ENCODE measurements around the gene PLEKHG4B.
"Not testable (repeated sequence)": the region's sequence is repeated elsewhere in the genome, so short reads cannot be mapped to it uniquely, and the experiment has no call there.

PLEKHG4B gene

DNA sequence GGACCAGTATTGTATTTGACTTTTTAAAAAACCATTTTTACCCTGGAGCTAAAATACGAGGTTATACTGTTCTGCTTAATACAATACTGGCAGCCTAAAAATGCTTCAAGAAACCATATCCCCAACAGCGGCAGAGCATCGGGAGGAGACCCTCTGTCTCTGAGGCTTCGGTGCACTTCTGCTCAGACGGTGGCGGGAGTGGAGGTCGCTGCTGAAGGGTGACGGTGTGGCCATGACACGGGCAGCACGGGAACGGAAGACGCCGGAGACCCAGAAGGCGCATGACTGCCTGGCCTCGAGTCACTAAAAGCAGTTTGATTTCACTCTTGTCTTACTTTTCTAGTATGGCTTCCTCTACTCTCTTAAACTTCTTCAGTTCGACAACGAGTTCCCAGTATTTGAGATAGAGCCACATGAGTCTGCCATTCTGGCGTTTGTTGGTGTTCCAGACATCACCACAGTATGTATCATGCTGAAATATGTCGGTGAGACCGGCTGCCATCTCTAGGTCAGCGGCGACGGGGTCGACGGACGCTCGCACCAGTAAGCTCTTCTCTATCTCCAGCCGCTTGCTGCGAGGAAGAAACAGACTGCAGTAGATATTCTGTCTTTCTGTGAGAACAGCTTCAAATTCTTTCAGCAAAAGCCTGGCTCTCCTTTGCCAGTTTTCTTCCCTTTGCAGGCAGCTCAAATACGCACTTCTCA is 113.2 kb downstream of the PLEKHG4B start:
- no peak for DNase-seq

DNA sequence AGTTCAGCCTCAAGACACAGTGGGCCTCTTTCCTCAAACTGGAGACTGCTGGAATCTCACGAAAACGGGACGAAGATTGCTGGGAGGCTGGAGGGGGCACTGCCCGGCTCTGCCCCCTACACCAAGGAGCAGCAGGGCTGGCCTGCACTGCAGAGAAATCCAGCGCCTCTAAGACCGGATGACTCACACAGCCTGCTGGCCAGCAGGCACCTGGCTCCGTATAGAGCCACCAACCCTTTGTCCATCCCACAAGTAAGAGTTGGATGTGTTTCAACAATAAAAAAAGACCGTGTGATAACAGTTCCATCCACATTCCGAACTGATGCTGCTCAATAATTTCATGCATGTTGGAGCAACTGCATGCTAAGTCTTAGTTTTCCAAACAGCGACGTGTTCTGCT is 114.4 kb downstream of the PLEKHG4B start:
- DNase-seq, result no peak

DNA sequence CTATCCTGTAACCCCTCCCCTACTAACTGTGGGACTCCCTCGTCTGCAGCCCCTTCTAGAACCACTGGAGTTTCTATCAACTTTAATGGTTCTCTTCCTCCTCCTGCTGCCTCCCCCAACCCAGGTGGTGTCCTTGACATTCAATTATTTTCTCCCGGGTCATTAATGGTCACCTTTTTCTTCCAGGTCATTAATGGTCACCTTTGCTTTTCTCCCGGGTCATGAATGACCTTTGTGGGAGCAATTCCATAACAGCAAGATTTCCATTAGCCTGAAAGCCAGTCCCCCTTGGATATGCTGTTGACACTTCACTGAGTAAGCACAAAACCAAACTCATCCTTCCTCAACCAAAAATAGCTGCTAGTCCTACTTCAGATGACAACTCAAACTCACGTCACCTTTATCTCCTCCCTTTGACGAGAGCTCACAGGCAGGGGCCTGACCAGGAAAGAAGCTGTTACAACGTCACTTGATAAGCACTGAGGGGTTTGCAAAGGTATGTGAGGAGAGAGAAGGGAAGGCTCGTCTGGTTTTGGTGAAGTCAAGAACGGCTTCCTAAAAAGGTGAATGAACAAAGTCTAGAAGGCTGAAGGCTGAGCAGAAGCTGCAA is 115.1 kb downstream of the PLEKHG4B start:
- no peak for DNase-seq

DNA sequence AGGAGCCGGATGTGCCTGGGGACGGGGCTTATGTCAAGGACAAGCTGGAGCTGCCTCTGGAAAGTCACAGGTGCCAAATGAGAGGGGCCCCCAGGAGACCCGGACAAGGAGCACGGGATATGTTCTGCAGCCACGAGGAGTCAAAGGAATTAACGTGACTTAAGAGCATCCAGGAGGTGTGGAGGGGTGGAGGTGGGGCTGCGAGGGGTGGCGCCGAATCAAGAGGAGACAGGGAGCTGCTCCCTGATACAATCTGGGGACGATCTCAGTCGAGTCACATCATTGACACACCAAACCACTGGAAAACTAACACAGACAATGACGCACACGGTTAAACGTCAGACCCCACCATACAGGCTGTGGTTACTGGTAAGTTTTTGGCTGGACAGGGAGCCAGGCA is 115.6 kb downstream of the PLEKHG4B start:
- DNase-seq, result no peak

DNA sequence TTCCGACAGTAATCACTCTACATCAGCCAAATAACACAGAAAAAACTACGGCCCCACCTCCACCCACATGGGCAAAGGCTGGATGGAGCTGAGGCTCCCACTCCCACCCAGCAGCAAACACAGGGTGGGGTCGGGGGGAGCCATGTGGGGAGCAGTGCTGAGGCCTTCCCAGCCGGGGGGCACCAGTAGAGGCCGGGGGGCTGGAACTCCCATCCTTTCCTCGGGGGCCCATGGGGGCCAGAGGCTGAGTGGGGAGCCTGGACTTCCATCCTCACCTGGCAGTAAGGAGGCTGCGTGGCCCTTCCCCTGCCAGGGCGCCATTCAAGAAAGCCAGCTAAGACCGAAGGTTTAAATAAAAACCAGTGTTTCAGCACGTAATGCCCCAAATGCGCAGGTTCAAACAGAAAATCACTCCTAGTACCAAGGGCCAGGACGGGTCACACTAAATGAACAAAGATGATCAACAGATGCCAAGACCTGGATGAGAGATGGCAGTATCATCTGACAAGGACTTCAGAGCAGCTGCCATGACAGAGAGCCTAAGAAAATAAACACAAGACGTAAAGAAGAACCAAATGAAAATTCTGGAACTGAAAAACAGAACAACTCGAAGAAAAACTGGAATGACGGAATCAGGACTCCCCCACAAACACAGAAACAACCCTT is 116.6 kb downstream of the PLEKHG4B start:
- no peak for DNase-seq

DNA sequence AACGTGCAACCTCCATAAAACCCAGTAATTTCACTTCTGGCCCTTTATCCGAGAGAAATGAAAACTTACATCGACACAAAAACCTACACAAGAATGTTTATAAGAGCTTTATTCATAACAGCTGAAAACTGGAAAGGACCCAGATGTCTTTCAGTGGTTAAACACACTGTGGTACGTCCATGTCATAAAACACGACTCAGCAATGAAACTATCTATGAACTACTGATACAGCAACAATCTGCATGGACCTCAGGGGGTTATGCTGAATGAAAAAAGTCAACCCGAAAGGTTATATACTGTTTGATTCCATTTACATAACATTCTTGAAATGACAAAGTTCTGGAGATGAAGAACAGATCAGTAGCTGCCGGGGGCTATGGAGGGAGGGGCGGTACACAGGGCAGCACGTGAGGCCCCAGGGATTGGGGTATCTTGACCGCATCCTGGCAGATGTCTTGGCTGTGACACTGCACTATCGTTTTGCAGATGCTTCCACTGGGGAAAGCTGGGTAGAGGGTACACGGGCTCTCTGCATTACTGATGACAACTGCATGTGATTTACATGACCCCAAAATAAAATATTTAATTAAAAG is 121.9 kb downstream of the PLEKHG4B start:
- no peak for DNase-seq

DNA sequence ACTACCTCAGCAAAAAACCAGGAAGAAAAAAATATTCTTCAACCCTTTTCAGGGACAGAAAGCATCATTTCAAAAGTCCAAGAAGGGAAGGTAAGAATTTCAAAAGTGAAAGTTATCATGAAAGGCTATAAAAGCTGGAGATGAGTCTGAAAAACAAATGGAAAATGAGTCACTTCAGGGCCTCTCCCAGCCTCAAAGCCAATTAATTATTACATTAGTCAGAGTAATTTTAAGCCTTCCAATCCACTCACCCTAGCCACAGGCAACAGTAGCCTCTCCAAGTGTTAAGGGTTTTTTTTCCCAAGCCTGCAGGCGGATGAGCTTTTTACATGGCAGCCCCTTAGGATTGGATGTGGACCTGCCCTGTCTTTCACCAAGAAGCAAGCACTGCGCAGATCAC is 123.3 kb downstream of the PLEKHG4B start:
- not testable (repeated sequence) for DNase-seq

DNA sequence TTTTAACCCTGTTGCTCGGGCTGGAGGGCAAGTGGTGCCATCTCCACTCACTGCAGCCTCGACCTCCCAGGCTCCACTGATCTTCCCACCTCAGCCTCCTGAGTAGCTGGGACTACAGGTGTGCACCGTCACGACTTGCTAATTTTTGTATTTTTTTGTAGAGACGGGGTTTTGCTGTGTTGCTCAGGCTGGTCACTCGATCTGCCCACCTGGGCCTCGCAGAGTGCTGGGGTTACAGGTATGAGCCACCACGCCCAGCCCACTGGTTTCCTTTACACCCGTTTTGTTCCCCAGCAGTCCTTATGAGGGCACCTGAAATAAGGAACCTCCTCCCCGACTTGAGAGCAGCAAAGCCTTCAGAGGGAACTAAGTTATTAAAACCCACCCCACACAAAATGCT is 124.1 kb downstream of the PLEKHG4B start:
- not testable (repeated sequence) for DNase-seq

DNA sequence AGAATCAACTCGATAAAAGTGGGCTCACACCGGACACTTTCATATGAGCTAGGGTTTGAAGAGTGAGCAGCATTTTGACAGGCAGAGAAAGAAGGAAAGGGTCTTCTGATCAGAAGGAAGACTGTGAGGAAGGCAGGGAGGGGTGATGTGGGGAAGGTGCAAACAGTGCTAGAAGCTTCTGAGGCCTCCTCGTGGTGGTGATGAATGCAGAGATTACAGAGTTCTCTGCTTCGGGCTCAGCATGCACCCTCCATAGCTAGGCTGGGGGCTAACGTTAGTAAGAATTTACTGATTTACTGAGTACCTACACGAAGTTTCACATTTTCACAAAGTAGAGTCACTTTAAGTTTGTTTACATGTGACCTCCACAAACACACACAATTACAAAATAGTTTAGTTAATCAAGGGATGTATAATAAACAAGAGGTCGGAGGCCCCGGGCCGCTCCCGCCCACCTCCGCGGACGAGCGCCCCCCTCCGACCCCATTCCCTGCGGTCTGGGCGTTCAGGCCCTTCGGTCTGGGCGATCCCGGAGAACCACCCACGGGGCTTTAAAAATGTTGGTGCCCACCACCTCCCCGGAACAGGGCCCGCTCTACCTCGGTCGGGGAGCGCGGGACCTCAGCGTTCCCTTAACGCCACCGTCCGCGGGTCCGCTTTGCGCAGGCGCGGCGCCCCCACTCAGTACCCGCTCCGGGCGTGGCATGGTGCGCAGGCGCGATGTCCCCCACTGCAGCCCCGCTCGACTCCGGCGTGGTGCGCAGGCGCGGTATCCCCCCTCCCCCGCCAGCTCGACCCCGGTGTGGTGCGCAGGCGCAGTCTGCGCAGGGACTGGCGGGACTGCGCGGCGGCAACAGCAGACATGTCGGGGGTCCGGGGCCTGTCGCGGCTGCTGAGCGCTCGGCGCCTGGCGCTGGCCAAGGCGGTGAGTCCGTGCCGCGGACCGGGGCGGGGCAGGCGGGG is 125.8 kb downstream of the PLEKHG4B start, which contains the start of the genes CCDC127 and SDHA:
Gene CCDC127, minus strand, starts transcription at position 660 of the 963 bp plus-strand sequence. CDS start 1,304 bp downstream, outside the sequence.
Gene SDHA, plus strand, starts transcription at position 827 of the 963 bp plus-strand sequence. Its CDS starts 36 bp downstream, at position 863.
- peak; percentile 98 for DNase-seq

DNA sequence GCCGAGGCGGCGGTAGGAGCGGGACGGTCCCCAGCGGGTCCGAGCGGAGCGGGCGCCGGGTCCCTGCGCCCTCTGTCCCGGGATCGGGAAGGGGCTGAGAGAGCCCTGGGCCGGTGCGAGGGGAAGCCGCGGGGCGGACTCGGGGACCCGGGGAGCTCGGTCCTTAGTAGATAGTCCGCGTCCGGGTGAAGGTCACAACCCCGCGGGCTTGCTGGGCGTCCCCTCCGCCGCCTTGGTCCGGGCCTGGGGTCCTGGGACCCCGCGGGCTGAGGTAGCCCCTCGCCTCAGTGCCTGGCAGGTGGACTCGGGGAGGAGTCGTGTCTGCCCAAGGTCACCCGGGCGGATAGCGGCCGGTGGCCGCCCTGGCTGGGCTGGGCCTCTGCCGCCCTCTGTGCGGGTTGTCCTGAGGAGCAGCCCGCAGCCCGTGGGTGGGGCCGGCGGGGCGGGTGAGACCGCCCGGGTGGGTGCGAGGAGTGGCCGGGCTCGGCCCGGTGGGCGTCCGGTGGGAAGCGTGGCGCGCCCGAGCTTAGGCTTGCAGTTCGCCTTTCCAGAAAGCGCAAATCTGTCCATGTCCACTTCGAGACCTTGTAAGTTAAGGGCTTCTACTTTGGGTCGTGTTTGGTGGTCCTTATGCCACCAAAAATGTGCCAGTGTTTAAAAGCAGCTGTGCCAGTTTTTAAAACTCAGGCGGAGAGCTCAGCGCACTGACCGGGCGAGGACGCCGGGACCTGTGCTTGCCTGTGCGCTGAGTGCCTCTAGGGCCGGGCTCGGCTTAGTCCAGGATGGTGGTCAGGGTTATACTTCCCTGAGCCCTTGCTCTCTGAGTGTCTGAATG is 126.7 kb downstream of the PLEKHG4B start:
- peak; percentile 12 for DNase-seq

DNA sequence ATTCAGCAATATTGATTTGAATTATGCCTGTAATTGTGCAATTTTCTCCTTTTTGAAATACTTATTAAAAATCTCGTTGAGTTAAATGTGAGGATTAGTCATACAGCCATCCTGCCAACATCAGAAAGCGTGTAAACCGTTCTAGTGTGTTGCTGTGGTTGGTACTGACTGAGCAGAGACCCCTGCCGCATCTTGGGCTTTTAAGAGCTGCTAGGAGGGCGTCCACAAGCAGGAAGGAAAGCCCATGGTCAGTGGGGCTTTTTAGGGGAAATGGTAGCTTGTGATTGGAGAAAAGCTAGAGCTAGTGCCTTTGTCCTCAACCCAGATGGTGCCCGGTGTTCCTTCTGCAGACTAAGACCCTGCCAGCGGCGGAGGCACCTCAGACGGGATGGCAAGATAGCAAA is 127.5 kb downstream of the PLEKHG4B start:
- peak; percentile 26 for DNase-seq

DNA sequence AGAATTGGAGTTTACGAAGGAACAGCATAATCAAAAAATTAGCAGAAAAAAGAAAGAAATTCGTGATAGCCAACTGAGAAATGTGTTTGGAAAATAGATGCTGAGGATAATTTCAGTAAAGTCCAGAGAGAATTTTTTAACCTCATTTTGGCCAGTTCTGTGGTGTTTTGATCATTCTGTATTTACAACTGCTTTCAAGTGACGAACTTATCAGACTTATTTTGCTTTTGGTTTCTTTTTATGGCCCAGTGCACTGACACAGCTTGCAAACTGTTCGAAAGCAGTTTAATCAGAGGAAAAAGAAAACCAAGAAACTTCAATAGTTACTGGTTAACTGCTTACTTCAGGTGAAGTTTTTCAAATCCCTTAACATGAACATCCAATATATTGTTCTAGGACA is 128.0 kb downstream of the PLEKHG4B start:
- no peak for DNase-seq

DNA sequence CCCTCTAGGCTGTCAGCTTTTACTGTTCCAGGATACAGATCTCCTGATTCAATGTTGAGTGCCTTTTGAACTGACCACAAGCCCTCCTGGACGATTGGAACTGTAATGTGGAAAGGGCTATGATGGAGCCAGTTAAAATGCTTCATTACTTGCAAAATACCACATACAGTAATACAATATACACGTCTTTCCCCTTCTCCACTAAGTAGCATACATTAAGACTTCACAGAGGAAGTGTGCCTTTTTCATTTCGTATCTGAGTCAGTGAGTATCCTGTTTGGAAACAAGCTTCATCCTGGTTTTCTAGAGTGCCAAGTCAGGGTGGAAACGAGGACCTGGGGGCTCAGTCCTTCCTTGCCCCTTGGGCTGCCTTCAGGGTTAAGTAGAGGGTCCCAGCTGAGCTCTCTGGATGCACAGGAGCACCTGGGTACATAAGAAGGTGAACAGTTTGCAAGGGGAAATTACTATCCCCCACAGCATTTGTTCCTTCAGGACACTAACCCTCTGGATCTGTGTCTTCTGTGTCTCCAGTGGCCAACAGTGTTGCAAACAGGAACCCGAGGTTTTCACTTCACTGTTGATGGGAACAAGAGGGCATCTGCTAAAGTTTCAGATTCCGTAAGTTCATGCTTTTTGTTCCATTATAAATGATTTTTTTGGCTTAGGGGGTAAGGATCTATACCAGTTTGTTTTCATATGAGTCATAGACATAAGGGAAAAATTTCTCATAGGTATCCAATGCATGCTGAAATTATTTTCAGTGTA is 131.2 kb downstream of the PLEKHG4B start:
- not testable (repeated sequence) for DNase-seq

DNA sequence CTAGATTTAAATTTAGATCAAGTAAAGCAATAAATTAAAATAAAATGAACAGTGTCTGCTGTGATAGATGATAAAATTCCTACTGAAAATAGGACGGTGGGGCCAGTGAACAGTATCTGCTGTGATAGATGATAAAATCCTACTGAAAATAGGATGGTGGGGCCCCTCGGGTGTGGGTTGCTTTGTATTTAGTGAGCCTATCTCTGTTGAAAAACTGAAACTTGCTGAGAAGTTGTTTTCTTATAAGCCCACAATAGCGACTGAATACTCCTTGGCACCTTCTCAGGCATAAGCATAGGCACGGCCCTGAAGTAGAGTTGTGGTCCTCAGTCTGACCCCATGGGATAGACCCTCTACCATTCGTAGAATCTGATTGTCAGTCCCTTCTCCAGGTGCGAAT is 131.8 kb downstream of the PLEKHG4B start:
- no peak for DNase-seq

DNA sequence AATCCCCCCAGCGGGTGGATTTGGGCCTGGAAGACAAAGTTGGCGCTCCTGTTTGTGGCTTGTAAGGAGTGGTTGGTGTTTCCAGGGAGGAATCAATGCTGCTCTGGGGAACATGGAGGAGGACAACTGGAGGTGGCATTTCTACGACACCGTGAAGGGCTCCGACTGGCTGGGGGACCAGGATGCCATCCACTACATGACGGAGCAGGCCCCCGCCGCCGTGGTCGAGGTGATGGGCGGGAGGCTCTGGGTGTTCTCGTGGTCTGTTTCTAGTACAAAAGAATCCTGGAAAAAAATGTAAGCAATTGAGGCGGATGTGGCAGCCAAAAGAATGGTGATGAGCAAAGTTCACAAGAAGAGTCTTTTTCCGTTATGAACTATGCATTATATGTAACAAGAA is 133.4 kb downstream of the PLEKHG4B start:
- no peak for DNase-seq

DNA sequence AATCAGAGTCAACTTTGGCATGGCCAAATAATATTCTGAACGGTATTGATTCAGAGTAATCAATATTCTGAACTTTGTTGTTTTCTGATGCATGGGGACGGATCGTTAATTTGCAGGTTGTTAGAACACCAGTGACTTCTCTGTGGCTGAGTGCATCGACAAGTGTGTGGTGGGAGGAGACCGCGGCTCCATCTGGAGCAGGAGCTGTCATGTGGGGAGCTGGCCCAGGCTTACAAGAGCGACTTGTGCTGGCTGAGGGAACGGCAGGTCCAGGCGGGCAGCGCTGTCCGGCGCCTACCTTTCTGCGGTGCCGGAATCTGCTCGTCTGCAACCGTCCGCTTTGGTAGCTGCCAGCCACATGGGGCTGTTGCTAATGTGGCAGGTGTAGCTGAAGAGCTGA is 135.4 kb downstream of the PLEKHG4B start:
- not testable (repeated sequence) for DNase-seq

DNA sequence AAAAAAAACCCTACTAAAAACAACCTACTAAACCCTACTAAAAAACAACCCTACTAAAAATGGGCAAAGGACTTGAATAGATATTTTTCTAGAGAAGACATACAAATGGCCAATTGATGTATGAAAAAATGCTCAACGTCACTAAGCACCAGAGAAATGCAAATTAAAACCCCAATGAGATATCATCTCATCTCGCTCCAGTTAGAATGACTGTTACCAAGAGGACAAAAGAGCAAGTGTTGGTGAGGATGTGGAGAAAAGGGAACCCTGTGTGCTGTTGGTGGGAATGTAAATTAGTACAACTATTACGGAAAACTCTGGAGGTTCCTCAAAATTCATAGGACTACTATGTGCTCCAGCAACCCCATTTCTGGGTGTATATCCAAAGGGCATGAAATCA is 136.9 kb downstream of the PLEKHG4B start:
- DNase-seq, result no peak

DNA sequence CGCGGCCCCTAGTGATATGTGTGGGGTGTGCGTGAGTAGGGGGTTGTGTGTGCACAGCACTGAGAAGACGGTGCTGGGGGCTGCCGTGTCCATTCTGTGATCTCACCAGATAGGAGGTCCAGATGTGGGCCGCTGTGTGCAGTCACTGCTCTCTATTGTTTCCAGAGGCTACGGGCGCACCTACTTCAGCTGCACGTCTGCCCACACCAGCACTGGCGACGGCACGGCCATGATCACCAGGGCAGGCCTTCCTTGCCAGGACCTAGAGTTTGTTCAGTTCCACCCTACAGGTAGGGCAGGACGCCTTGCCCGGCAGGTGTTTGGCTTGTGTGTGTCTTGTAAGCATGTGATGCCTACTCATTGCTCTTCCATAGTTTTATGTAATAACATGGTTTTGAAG is 138.7 kb downstream of the PLEKHG4B start:
- DNase-seq, result no peak

DNA sequence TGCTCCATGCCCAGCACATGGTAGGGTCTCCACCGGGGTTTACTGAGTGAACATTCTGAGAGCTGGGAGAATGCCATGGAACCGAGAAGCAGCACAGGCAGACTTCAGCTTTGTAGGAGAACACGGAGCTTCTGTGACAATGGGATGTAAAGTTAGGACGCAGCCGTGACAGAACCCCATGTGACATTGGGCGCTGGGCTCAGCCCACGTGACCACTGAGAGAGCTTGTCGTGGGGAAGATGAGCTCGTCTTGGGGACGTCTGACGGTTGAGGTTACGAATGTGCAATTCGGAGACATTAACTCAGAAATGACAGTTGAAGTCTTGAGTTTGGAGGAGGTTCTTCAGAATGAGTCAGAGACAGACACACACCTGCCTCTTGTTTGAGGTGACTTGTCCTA is 139.7 kb downstream of the PLEKHG4B start:
- no peak for DNase-seq

DNA sequence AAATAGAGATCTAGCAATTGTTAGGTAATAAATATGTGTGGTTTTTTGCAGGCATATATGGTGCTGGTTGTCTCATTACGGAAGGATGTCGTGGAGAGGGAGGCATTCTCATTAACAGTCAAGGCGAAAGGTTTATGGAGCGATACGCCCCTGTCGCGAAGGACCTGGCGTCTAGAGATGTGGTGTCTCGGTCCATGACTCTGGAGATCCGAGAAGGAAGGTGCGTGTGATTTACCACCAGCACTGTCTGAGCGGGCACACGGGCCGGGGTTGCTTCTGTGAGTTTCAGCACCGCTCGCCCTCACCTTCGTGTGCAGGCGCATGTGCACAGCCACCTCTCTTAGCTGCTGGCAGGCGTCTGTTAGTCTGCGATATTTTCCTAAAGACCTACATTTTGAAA is 141.5 kb downstream of the PLEKHG4B start:
- DNase-seq, result not testable (repeated sequence)

DNA sequence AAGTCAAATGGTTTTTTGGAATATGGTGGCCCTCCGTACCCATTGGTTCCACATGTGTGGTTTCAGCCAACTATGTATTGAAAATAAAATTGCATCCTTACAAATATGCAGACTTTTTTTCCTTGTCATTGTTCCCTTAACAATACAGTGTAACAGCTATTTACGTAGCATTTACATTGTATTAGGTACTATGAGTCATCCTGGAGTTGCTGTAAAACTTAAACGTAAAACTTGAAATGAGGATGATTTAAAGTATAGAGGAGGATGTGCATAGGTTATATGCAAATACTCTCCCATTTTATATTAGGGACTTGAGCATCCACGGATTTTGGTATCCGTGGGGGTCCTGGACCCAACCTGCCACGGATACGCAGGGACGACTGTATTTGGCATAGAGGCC is 142.5 kb downstream of the PLEKHG4B start:
- no peak for DNase-seq
